IPS DF 4.7 (cell line): ENCODE results near the gene SDF2L1.
"Not testable (repeated sequence)": the region's sequence is repeated elsewhere in the genome, so short reads cannot be mapped to it uniquely, and the experiment has no call there.

ENCODE experiments used
- DNase-seq: peaks from one replicate; pipeline ENCODE4 v3.0.0-alpha.2; 2013; ENCODE audit warnings: low spot score; ENCODE audit errors: extremely low read depth

The SDF2L1 gene

GRCh38 chr22:21686634-21687393 lies 44.7 kb downstream of the SDF2L1 start:
- DNase-seq = no peak

- no peak for DNase-seq
Measured at GRCh38 chr22:21687685-21688259, 45.7 kb downstream of the SDF2L1 start.

GRCh38 chr22:21688341-21688705 lies 46.2 kb downstream of the SDF2L1 start:
- DNase-seq = no peak

GRCh38 chr22:21688706-21689381 lies 46.7 kb downstream of the SDF2L1 start:
- no peak for DNase-seq

GRCh38 chr22:21690401-21690801 lies 48.3 kb downstream of the SDF2L1 start:
- DNase-seq = no peak

- DNase-seq = no peak
Measured at GRCh38 chr22:21691816-21692215, 49.7 kb downstream of the SDF2L1 start.

- DNase-seq = not testable (repeated sequence)
Measured at GRCh38 chr22:21692856-21693255, 50.8 kb downstream of the SDF2L1 start.

- DNase-seq = no peak
Measured at GRCh38 chr22:21693333-21693998, 51.4 kb downstream of the SDF2L1 start.
